Activated CD4-positive, CD25-positive, alpha-beta regulatory T cell treated with anti-CD3 and anti-CD28 coated beads, Interleukin-2, amount 50 U/mL, for 16 hours (primary cell): Measurements from ENCODE around the gene CHTF18.

Source experiments
- DNase-seq: peaks from one replicate; pipeline ENCODE4 v3.0.0-alpha.2; 2020; ENCODE audit warnings: low read depth, low spot score

Gene CHTF18

GRCh38 chr16:844638-845350 is 56.4 kb downstream of the CHTF18 start:
- DNase-seq: no peak

GRCh38 chr16:845351-845745 is 56.9 kb downstream of the CHTF18 start:
- no peak for DNase-seq

GRCh38 chr16:847151-847550 is 58.7 kb downstream of the CHTF18 start:
- DNase-seq: no peak
